ENCODE results near the gene DEFB108B.
"Not testable (repeated sequence)": the region's sequence is repeated elsewhere in the genome, so short reads cannot be mapped to it uniquely, and the experiment has no call there.

- TF ChIP-seq CTCF, EZH2 (IDR thresholded peaks at IDR 0.05): not testable (repeated sequence)
Measured at GRCh38 chr11:71821539-71821938, 11.5 kb upstream of the DEFB108B start.
